Cardiac muscle cell (in vitro differentiated cells and primary cell): ENCODE measurements around the gene MAP1A. TPM values are rescaled to one million over a fixed set of nuclear protein-coding genes. Genes with fewer than 3 reads are reported as not detected.
A peak's percentile ranks its signal among the peaks of the same experiment; 100 is the strongest.

Experiments used
- DNase-seq, 2 donors: peaks; one replicate each; pipeline versions ENCODE4 v3.0.0 to v3.0.0-alpha.2; 2010 to 2017; ENCODE audit warnings: low read depth in 1 of 2, low spot score in 1 of 2
- H3K27ac ChIP-seq: fragments of 200-600 bp; sonication (generic); 2 replicates; pipeline ENCODE4 v1.5.1; 2016
- H3K27me3 ChIP-seq: fragments of 200-600 bp; sonication (generic); 2 replicates; pipeline ENCODE4 v1.6.0; 2016; ENCODE audit warnings: control low read depth
- H3K36me3 ChIP-seq: fragments of 200-600 bp; sonication (generic); 2 replicates; pipeline ENCODE4 v1.5.1; 2016; ENCODE audit warnings: control low read depth
- H3K4me1 ChIP-seq: fragments of 200-600 bp; sonication (generic); 2 replicates; pipeline ENCODE4 v1.8.1; 2017; ENCODE audit warnings: low read depth, mild to moderate bottlenecking, mixed run types
- H3K4me3 ChIP-seq: fragments of 200-600 bp; sonication (generic); 2 replicates; pipeline ENCODE4 v1.5.1; 2016; ENCODE audit warnings: mild to moderate bottlenecking
- H3K9me3 ChIP-seq: fragments of 200-600 bp; sonication (generic); 2 replicates; pipeline ENCODE4 v1.5.1; 2017; ENCODE audit warnings: low read depth, mild to moderate bottlenecking, control low read depth
- CTCF ChIP-seq: IDR thresholded peaks from 2 replicates; pipeline ENCODE4 v1.5.1; 2012; ENCODE audit warnings: low read depth, mild to moderate bottlenecking, low read length
- polyA plus RNA-seq: library from polyadenylated mRNA; unstranded; fragments of >200 nt; fragmentation: Nextera tagmentation; extraction: Ambion mirVana; gene quantifications from 2 replicates; pipeline ENCODE4 v1.2.1, GENCODE V29; 2016
- total RNA-seq: library from RNA; depleted of rRNA; stranded (reverse); fragments of >200 nt; gene quantifications from 2 replicates; pipeline ENCODE4 v1.2.3, GENCODE V29; 2016

The MAP1A gene
- total and polyA plus RNA-seq, 2 experiments from 2014 or later: 19.3 to 30.6 TPM

- Histone ChIP-seq H3K36me3 (peaks cover 33% of the 10 kb centered on the region), H3K27ac (peak overlapping the region; percentile 66)
Measured at GRCh38 chr15:43484455-43484854, 33.0 kb upstream of the MAP1A start.

DNA sequence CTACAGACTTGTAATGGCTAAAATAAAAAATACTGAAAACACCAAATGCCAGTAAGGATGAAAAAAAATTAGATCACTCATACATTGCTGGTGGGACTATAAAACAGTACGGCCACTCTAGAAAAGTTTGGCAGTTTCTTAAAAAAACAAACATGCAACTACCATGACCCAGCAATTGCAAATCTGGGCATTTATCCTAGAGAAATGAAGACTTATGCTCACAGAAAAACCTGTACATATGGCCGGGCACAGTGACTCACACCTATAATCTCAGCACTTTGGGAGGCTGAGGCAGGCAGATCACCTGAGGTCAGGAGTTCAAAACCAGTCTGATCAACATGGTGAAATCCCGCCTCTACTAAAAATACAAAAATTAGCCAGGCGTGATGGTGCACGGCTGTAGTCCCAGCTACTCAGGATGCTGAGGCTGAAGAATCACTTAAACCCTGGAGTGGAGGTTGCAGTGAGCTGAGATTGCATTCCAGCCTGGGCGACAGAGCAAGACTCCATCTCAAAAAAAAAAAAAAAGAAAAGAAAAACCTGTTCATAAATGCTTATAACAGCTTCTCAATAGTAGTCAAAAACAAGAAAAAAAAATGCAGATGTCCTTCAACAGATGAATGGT lies 30.0 kb upstream of the MAP1A start:
- Histone ChIP-seq H3K4me3 (no peak overlapping the region), H3K36me3 (peaks cover 33% of the 10 kb centered on the region), H3K4me1 (no peaks in the 10 kb centered on the region), H3K9me3 (no peaks in the 10 kb centered on the region), H3K27ac (no peak overlapping the region), H3K27me3 (no peaks in the 10 kb centered on the region)
- TF ChIP-seq CTCF: no peak
- DNase-seq: no peak

More at GRCh38 chr15:43484455-43484854, 33.0 kb upstream of the MAP1A start:
- Histone ChIP-seq H3K27me3 (no peaks in the 10 kb centered on the region), H3K9me3 (no peaks in the 10 kb centered on the region), H3K4me3 (no peak overlapping the region), H3K4me1 (no peaks in the 10 kb centered on the region)
- peak in 1 of 2 donors; percentile 29 for DNase-seq
- TF ChIP-seq CTCF: no peak

DNA sequence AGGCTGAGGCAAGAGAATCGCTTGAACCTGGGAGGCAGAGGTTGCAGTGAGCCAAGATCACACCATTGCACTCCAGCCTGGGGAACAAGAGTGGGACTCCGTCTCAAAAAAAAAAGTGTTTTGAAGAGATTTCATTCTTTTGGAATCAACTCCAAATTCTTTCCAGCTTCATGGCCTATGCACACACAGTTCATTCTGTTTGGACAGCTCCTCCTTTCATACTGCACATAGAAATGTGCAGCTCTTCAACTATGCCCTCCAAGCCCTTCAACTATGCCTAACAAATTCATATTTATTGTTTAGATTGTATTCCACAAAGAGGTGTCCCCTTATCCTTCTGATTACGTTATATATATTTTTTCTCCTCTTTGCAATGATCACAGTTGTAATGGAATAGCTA lies 28.6 kb upstream of the MAP1A start:
- no peaks in the 10 kb centered on the region for H3K27me3 ChIP-seq
- H3K9me3 ChIP-seq: no peaks in the 10 kb centered on the region
- no peak for DNase-seq
- TF ChIP-seq CTCF: no peak
- no peak overlapping the region for H3K27ac ChIP-seq
- H3K4me1 ChIP-seq: peaks cover 4% of the 10 kb centered on the region
- no peak overlapping the region for H3K4me3 ChIP-seq
- peaks cover 27% of the 10 kb centered on the region for H3K36me3 ChIP-seq

DNA sequence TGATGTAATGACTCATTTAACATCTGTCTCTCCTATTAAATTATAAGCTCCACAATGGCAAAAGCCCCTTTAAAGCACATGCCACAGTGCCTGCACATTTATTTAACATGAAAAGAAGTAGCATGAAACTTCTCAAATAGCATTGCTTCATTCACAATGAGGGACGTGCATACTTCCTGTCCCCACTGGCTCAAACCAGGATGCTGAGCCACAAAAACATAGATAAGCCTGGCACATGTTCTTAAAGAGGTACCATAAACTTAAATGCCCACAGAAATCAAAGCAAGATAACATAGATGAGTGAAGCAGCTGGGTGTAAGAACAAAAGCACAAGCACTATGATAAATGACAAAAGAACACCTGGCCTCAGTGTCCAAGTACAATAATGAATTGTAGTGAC lies 28.2 kb upstream of the MAP1A start:
- DNase-seq: peak in 1 of 2 donors; percentile 51
- no peaks in the 10 kb centered on the region for H3K9me3 ChIP-seq
- no peak overlapping the region for H3K4me3 ChIP-seq
- peaks cover 27% of the 10 kb centered on the region for H3K36me3 ChIP-seq
- no peaks in the 10 kb centered on the region for H3K27me3 ChIP-seq
- H3K27ac ChIP-seq: no peak overlapping the region
- H3K4me1 ChIP-seq: peaks cover 4% of the 10 kb centered on the region
- no peak for TF ChIP-seq CTCF

DNA sequence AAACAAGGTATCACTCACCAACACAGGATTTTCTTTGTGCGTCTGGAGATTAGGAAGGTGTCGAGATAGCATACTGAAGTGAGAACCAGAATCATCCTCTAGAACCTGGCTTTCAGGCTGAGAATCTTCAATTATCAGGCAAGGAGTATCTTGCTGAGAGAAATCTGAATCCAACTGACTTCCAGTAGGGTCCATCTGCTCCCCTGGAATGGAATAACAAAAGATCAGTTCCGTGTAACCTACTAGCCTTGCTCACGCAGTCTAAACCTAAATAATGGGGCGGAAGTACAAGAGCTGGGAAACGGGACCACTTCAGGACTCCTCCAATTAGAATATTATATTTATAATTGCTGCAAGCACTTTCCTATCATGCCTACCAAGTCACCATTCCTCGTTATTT lies 25.1 kb upstream of the MAP1A start:
- DNase-seq: no peak
- TF ChIP-seq CTCF: no peak

More for the DNA sequence above, 25.1 kb upstream of the MAP1A start:
- Histone ChIP-seq H3K9me3 (no peaks in the 10 kb centered on the region), H3K27me3 (no peaks in the 10 kb centered on the region), H3K4me3 (peak overlapping the region; percentile 89), H3K4me1 (peaks cover 4% of the 10 kb centered on the region), H3K27ac (peak overlapping the region; percentile 92), H3K36me3 (peaks cover 15% of the 10 kb centered on the region)
